Measurements from ENCODE around the gene ELMO1.

Gene ELMO1, protein sequence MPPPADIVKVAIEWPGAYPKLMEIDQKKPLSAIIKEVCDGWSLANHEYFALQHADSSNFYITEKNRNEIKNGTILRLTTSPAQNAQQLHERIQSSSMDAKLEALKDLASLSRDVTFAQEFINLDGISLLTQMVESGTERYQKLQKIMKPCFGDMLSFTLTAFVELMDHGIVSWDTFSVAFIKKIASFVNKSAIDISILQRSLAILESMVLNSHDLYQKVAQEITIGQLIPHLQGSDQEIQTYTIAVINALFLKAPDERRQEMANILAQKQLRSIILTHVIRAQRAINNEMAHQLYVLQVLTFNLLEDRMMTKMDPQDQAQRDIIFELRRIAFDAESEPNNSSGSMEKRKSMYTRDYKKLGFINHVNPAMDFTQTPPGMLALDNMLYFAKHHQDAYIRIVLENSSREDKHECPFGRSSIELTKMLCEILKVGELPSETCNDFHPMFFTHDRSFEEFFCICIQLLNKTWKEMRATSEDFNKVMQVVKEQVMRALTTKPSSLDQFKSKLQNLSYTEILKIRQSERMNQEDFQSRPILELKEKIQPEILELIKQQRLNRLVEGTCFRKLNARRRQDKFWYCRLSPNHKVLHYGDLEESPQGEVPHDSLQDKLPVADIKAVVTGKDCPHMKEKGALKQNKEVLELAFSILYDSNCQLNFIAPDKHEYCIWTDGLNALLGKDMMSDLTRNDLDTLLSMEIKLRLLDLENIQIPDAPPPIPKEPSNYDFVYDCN

GRCh38 chr7:37448636-37449361 lies at the start of gene ELMO1:
Gene ELMO1, minus strand, starts transcription at chr7:37448864. Its CDS starts 106,174 bp downstream, at chr7:37342690.
- peak; percentile 83 for DNase-seq

DNA sequence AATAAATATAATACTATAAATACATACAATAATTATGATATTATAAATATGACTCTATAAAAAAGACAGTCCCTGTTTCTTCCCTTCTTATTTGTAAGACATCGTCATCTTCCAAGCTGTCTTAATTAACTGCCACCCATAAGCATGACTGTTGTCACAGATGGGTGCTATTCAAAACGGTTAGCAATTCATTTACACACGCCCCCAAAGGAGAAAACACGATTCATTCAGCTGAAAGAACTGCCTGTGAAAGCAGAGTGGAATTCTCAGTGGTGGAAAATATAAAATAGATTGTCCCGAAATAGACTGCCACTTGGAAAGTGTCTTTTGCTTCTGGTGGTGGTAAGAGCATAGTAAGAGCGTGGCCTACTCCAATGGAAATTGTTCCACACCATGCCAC lies 48.9 kb upstream of the ELMO1 start:
- no peak for DNase-seq

- peak; percentile 45 for DNase-seq
Measured at GRCh38 chr7:37495574-37496184, 47.0 kb upstream of the ELMO1 start.

GRCh38 chr7:37494926-37495325 lies 46.3 kb upstream of the ELMO1 start:
- no peak for DNase-seq

DNA sequence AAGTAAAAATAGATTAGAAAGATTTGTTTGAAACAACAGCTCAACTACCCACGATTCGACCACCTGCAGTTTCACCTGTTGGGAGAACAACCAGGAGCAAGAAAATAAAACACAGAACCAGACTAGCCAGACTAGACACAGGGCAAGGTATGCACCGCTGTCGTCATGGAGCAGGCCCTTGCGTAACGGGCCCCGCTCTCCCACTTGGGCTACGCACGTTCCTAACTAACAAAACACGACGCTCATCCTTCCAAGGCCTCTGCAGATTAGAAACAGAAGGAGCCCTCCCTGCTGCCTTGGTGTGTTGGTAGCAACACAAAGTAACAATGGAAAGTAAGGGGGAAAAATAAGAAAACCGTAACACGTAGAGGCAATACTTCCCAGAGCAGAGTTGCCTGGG lies 45.1 kb upstream of the ELMO1 start:
- DNase-seq = no peak

- DNase-seq = no peak
Measured at GRCh38 chr7:37493123-37493522, 44.5 kb upstream of the ELMO1 start.

- DNase-seq = no peak
Measured at GRCh38 chr7:37491919-37492694, 43.4 kb upstream of the ELMO1 start.

GRCh38 chr7:37489703-37490102 lies 41.0 kb upstream of the ELMO1 start:
- no peak for DNase-seq

DNA sequence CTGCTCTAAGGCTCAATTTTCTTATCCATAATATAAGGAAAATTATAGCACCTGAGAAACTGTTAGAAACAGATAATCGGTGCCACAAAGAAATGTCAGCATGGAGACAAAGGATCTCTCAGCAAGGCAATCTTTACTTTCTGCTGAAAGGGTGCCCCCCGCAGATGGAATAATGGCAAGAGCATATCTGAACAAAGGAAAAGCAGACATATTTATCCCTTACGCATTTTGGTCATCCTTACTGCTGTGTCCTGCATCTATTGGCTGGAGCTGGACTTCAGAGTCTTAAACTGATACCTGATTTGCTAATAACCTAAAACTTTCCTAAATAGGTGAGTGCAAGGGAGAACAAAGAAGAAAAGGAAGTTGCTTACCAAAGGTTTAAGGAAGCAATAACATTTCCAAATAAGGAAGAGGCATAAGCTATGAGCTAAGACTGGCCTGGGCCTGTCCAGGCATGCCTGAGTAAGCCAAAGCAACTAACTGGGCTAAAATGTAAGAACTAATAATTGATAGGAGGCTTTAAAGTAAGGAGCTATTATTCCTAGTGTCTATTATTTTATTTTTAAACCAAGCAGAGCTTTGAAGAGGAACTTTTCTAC lies 39.6 kb upstream of the ELMO1 start:
- DNase-seq = no peak

- DNase-seq = no peak
Measured at GRCh38 chr7:37484426-37485073, 35.9 kb upstream of the ELMO1 start.

DNA sequence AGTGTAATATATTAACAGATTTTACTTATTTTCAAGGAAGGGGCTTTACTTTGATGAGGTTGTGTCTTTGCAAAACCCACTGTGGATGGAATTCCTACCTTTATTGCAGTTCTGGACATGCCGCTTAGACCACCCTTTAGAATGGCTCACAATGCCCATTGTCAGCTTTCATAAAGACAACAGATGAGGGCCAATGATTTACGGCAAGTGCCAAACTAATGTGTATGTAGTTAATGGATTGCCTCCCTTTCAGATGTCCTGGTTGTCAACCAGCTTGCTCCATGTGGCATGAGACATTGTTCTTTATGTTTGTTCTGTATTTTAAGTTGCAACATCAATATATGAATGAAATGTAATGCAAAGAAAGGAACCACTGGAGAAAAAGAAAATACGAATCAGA lies 35.0 kb upstream of the ELMO1 start:
- no peak for DNase-seq

DNA sequence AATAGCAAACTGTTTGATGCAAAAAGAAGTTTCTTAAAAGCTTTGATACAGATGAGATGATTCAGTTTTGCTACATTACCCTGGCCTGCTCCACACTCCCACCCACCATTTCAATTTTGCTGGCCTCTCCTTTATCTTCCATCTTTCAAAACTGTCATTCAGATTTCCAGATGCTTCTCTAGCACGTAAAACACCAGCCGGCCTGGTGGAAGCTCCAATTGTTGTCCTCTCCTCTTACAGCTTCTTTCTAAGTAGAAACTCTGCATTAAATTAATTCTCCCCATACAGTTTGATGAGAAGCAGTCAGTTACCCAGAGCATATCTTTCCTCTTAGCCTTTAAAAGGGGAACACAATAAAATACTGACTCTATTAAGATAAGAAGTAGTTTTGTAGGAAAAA lies 34.3 kb upstream of the ELMO1 start:
- no peak for DNase-seq

DNA sequence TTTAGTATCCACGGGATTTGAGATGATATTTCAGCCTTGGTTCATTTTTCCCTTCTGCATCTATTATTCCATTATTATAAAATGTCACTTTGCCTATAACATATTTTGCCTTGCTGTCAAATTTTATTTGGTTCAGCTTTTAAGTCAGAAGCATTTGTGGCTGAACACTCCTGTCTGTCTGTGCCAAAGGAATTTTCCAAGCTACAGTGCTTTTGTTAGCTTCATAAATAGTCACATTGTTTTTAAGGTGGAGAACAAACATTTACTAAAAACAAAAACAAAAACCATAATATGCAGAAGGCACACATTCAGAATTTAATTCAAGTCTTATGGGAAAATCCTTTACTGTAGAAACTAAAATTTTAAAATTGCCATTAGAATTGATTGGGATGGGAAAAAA lies 33.8 kb upstream of the ELMO1 start:
- DNase-seq = no peak

GRCh38 chr7:37481722-37482288 lies 33.1 kb upstream of the ELMO1 start:
- DNase-seq = no peak

DNA sequence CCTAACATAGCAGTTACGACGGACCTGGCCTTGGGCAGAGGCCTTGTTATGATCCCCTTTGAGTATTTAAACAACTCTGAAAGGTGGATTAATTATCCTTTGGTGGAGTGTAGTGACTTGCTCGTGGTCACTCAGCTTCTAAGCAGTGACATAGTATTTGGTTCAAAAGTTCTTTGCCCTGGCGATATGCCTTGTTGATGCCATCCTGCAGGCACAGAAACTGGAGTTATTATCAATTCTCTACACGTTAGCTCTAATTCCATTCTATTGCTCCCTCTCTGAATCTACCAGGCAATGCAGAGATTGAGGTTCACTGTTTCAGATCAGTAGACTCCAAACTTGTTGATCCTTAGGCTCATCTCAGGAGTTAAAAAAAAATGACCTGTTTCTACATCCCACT lies 32.5 kb upstream of the ELMO1 start:
- no peak for DNase-seq

DNA sequence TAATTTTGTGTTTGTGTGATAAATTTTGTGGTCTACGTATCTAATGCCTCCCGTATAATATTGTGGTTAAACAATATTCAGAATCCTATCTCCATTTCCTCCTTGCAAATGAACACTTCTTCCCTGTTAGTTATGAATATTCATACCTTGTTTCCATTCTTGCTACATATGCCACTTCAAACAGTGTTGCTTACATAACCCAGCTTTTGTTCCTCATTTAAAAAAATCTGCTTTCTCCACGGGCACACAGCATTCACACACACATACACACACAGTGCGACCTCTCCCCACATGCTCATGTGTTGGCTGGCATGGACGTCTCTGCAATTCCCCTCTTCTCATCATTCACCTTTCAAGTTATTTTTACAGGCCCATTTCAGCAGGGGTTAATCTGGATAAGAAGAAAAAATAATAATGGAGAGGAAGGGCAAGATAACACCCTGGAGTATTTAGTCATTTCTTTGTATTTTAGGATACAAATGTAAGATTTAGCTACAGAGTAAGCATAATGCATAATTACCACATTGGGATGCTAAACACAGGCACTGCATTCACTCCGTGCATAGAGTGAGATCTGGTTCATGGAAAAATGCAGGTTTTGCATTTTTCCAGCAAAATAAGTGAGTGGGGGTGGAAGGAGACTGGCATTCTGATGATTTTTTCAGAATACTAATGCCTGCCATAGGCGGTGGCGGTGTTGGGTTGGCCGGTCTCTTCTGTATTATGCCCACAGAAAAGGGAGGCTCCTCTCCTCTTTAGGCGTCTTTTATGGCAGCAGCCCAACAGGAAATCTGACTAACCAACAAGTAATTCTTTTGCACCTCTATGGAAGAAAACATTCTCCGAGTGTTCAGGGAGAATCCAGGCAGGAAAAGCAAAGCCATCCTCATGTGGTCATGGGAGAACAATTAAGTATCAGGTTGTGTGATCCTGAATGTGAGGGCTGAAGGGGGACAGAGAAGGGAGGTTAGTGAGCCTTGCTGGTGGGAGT lies 31.7 kb upstream of the ELMO1 start:
- no peak for DNase-seq

DNA sequence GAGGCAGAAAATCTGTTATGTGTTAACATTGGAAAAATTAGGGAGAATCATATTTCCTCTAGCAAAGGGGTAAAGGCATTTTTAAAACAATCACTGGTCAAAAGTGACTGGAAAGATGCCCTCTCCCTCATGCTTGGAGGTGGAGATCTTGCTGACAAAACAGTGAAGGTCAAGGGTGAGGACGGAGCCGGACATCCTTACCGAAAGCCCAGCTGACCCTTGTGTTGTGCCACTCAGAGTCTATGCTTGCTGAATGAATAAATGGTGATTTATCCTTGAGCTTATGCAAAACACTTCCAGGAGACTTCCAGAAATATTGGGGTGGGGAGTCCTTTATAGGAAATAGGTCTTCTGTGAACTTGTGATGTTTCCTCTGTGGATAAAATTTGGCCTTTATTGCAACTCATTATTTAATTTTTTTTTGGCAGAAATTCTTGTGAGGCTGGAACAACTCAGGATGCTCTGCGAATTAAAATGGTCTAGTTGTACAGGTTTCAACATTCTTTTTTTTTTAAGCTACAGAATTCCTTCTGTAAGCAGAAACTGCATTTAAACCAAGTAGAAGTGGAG lies 28.3 kb upstream of the ELMO1 start:
- DNase-seq = no peak

- DNase-seq = no peak
Measured at GRCh38 chr7:37476428-37476827, 27.8 kb upstream of the ELMO1 start.

DNA sequence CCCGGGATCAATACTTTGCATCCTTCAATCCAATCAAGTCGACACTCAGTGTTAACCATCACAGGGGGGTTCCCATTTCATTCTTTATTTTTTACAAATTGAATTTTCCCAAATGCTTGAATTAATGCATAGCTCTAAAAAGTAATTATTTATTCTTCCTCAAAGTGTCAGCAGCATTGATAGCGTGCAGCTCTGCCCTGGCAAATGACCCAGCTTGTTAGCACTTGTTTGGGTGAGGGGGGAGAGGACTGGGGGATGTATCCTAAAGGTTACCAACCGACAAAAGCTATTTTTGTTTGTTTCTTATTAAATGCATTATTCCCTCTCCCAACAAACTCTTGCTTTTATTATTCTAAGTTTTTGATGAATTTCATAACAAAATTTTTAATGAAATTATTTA lies 27.0 kb upstream of the ELMO1 start:
- no peak for DNase-seq

All from CD4-positive, alpha-beta T cell treated with Interleukin-12 subunit alpha and Interleukin-12 subunit beta, for 1 hour (primary cell).